ENCODE results near the gene TXNDC16. TPM values are rescaled to one million over a fixed set of nuclear protein-coding genes. Genes with fewer than 3 reads are reported as not detected.
"Not testable (repeated sequence)": the region's sequence is repeated elsewhere in the genome, so short reads cannot be mapped to it uniquely, and the experiment has no call there.

TXNDC16 gene
- polyA plus RNA-seq, 3 donors from 2014 or later = 2.1 to 3.0 (median 2.2) TPM

DNA sequence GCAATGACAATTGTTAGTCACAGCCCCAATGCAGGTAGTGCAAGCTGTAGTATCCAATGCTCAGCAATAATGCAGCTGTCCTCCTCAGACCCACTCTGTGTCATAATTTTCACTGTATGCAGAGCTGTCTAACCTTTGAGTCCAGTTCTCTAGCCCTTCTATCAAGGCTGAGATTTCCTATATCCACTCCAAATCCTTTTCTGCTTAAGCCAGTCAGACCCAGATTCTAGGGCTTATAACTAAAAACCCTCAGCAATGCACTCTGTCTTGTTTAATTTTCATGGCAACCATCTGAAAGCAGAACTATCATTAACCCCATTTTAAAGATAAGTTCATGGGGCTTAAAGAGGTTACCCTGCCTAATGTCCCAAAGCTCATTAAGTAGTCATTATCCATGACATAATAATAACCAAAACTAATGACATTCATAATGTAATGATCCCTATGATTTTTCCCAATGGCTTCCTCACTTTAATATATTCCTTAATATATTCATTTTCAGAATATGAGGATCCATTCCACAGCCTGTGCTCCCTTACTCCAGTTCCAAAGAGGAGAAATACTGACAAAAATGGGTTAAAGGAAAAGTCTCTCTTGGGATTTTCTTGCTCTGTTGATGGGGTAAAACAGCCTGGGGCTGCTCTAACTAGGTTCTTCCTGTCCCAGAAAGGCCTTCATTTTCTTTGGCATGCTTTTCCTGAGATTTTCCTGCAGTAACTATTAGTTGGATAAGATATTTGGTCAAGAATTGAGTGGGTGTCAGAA, 29.5 kb downstream of the TXNDC16 start:
- no peak overlapping the region for H3K27ac Mint-ChIP-seq
- peaks cover 0 to 19% (median 4%) of the 10 kb centered on the region in 3 donors for H3K36me3 Mint-ChIP-seq
- H3K9me3 Mint-ChIP-seq = no peaks in the 10 kb centered on the region
- no peak overlapping the region for H3K4me3 Mint-ChIP-seq
- peaks cover 0 to 2% (median 1%) of the 10 kb centered on the region in 3 donors for H3K27me3 Mint-ChIP-seq (ENCODE audit: low read depth in 3 of 3)
- DNase-seq = no peak
- H3K4me1 Mint-ChIP-seq = no peaks in the 10 kb centered on the region

DNA sequence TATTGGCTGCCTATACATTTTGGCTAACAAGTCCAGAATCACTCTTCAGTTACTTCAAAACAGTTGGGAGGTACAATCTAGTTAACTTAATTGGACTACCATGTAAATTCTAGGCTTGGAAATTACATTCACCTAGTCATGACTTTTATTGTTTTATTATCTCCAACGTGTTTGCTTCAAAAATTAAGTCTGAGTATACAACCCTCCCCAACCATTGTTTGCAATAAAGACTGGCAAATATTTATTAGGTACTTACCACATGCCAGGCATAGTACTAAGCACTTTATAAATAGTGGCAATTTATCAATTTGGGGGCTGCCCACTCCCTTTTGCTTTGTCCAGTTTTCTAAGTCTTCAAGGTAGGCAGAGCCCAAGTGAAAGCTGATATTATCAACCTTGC, 30.3 kb downstream of the TXNDC16 start:
- Mint-ChIP-seq H3K4me3 (no peak overlapping the region), H3K27ac (no peak overlapping the region), H3K36me3 (peaks cover 0 to 16% (median 4%) of the 10 kb centered on the region in 3 donors), H3K9me3 (no peaks in the 10 kb centered on the region), H3K27me3 (ENCODE audit: low read depth in 3 of 3) (peaks cover 0 to 2% (median 1%) of the 10 kb centered on the region in 3 donors), H3K4me1 (no peaks in the 10 kb centered on the region)
- DNase-seq = no peak

DNA sequence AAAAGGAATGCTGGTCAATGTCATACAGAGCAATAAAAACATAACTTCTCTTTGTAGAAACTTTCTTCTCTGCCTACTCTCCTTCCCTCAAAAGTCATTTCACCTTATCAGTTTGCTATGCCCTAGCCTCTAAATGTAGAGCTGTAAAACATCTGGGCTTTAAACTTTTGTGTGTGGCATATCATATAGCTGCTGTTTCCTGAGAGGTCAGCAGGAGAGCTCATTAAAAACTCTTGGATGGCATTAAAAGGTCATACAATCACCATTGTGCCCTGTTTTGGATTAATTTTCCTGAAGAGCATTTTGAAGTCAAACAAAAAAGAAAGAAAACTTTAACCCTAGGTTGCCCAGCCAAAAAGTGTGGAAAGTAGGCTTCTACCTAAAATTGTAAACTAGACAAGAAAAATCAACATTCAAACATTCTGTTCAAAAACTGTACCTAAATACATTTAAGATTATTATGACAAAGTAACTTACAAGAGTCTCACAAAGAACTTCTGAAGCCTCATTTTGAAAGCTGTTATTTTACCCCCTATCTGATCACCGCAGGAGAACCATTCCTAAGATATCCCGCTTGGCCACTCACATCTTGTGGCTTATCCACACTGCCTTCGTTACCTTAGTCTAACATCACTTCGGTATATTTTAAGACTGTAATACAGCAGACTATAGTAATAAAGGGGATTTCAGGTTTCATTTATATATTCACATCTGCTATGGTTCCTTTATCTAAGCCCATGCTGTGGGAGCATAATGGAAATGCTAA, 38.1 kb downstream of the TXNDC16 start:
- H3K27ac Mint-ChIP-seq = no peak overlapping the region
- H3K4me1 Mint-ChIP-seq = no peaks in the 10 kb centered on the region
- H3K27me3 Mint-ChIP-seq (ENCODE audit: low read depth in 3 of 3) = no peaks in the 10 kb centered on the region
- no peaks in the 10 kb centered on the region for H3K9me3 Mint-ChIP-seq
- H3K36me3 Mint-ChIP-seq = peaks cover 0 to 5% (median 3%) of the 10 kb centered on the region in 3 donors
- DNase-seq = no peak
- H3K4me3 Mint-ChIP-seq = no peak overlapping the region

DNA sequence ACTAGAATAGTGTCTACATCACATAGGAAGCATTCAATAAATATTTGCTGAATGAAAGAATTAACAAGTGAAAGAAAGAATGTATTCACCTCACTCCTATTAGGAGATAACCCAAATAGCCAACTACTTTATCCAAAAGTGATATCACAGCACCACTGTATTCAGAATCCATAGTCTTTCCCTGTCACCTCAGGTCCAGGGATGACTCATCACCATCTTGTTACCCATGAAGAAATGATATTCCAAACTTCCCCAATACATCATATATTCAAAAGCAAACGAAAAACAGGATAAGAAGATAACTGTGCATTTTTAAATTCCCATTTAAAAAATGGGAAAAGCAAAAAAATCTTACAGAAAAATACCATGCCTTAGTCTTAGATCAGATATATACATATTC, 39.1 kb downstream of the TXNDC16 start:
- Mint-ChIP-seq H3K27ac (no peak overlapping the region), H3K27me3 (ENCODE audit: low read depth in 3 of 3) (no peaks in the 10 kb centered on the region), H3K9me3 (no peaks in the 10 kb centered on the region), H3K4me1 (no peaks in the 10 kb centered on the region), H3K4me3 (no peak overlapping the region), H3K36me3 (peaks cover 2 to 14% (median 3%) of the 10 kb centered on the region in 3 donors)
- DNase-seq = no peak

DNA sequence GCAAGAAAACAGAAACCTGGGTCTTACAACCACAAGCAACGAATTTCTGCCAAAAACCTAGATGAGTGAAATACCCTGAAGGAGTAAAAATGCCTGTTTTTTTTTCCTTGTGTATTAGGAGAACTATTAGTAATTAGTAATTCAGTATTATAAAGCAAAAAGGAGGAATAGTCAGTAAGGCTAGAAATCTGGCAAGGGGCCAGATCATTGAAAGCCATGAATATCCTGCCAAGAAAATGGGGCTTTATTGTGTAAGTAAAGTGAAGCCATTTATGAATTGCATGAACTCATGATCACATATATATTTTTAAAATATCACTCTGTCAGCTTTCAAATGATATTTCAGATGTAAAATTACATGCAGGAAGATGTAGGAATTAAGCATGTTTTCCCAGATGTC, 57.9 kb downstream of the TXNDC16 start:
- Mint-ChIP-seq H3K36me3 (peaks cover 30 to 53% (median 47%) of the 10 kb centered on the region in 3 donors), H3K9me3 (peaks cover 10 to 15% (median 11%) of the 10 kb centered on the region in 6 donors), H3K4me3 (no peak overlapping the region), H3K4me1 (no peaks in the 10 kb centered on the region), H3K27me3 (ENCODE audit: low read depth in 3 of 3) (no peaks in the 10 kb centered on the region), H3K27ac (no peak overlapping the region)
- DNase-seq = no peak

DNA sequence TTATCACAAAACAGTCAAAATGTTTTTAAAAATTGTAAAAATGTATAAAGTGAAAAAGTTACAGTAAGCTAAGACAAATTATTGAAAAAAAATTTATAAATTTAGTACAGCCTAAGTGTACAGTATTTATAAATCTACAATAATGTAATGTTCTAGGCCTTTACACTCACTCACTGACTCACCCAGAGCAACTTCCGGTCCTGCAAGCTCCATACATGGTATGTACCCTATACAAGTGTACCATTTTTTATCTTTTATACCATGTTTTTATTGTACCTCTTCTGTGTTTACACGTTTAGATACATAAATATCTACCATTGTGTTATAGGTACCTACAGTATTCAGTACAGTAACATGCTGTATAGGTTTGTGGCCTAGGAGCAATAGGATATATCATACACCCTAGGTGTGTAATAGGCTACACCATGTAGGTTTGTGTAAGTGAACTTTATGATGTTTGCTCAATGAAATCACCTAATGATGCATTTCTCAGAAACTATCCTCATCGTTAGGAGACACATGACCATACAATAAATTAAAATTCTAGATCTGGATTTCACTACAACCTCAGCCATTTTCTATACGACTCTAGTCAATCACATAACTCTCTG, 66.8 kb downstream of the TXNDC16 start:
- Mint-ChIP-seq H3K27me3 (ENCODE audit: low read depth in 3 of 3) (peaks cover 0 to 2% (median 0%) of the 10 kb centered on the region in 3 donors), H3K36me3 (peaks cover 14 to 33% (median 19%) of the 10 kb centered on the region in 3 donors), H3K4me1 (peaks cover 0 to 7% of the 10 kb centered on the region in 2 donors), H3K27ac (no peak overlapping the region), H3K9me3 (no peaks in the 10 kb centered on the region), H3K4me3 (no peak overlapping the region)
- DNase-seq = no peak

DNA sequence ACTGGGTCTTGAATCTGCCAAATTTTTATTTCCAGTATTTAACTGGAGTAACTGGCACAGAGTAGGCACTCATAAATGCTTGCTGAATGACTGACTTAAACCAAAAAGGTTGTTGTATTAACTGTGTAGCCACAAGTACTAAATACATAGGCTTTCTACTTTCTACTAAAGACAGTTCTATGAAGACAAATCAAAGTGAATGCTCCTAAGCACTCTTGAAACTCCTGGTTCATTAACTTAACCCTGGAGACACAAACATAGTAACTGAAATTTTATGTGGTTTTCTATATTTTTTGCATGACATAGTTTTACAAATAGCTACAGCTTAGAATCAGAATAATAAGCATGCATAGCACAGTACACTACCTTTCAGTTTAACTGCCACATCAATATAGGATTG, 70.4 kb downstream of the TXNDC16 start:
- peaks cover 22 to 46% (median 30%) of the 10 kb centered on the region in 3 donors for H3K36me3 Mint-ChIP-seq
- H3K9me3 Mint-ChIP-seq = no peaks in the 10 kb centered on the region
- no peak for DNase-seq
- no peak overlapping the region for H3K27ac Mint-ChIP-seq
- no peak overlapping the region for H3K4me3 Mint-ChIP-seq
- H3K4me1 Mint-ChIP-seq = peaks cover 5 to 12% of the 10 kb centered on the region in 2 donors
- H3K27me3 Mint-ChIP-seq (ENCODE audit: low read depth in 3 of 3) = peaks cover 0 to 2% (median 0%) of the 10 kb centered on the region in 3 donors

DNA sequence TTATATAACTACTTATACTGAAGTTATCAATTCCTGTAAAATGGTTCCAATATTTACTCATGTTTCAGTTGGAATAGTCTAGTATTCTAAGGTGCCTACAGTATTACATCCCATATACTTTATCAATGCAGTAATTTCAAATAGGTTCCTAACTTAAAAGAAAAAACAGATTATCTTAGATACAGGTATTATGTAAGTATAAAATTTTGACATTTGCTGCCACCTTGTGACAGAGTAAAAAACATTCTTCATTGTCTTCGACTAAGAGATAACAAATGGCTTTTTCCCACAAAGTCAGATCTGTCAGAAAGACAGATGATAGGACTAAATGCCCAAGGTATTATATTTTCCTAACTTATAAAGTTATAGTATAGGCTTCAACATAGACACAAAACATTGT, 78.7 kb downstream of the TXNDC16 start:
- Mint-ChIP-seq H3K36me3 (peaks cover 13 to 27% (median 20%) of the 10 kb centered on the region in 3 donors), H3K4me1 (peaks cover 8 to 17% of the 10 kb centered on the region in 2 donors), H3K9me3 (peaks cover 0 to 3% (median 0%) of the 10 kb centered on the region in 6 donors), H3K27ac (no peak overlapping the region), H3K27me3 (ENCODE audit: low read depth in 3 of 3) (no peaks in the 10 kb centered on the region), H3K4me3 (no peak overlapping the region)
- peak; percentile 26 to 41 (median 40) for DNase-seq

DNA sequence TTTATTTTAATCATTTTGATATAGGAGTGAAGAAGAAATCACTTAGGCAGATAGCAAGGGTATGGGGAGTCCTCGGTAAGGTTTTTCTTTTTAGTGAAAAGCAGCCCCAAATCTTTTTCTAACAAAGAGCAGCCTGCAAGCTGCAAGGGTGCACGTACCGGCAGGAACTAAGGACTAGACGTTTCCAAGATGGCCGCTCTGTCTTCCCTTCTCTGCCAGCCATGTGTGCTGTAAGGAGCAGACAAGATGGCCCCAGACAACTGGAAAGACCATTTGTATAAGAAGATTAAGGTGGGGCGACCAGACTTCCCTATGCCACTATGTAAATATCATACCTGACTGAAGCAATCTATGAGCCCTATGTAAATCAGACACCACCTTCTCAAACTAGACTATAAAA, 79.6 kb downstream of the TXNDC16 start:
- H3K27ac Mint-ChIP-seq = peak overlapping the region in 1 of 6 donors; percentile 37

DNA sequence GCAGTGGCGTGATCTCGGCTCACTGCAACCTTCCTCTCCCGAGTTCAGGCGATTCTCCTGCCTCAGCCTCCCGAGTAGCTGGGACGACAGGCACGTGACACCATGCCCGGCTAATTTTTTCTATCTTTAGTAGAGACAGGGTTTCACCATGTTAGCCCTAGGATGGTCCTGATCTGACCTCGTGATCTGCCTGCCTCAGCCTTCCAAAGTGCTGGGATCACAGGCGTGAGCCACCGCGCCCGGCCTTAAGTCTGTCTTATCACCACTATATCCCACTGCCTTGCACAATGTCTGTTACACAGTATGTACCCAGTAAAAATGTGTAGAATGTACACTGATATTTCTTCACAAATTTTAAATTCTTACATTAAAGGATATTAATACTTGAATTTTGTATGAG, 80.1 kb downstream of the TXNDC16 start:
- H3K27me3 Mint-ChIP-seq (ENCODE audit: low read depth in 3 of 3); DNase-seq; H3K4me3 Mint-ChIP-seq; H3K9me3 Mint-ChIP-seq; H3K27ac Mint-ChIP-seq; H3K4me1 Mint-ChIP-seq: not testable (repeated sequence)
- peaks cover 13 to 20% (median 13%) of the 10 kb centered on the region in 3 donors for H3K36me3 Mint-ChIP-seq

More for the DNA sequence above, 79.6 kb downstream of the TXNDC16 start:
- DNase-seq = no peak
- Mint-ChIP-seq H3K9me3 (peaks cover 0 to 3% (median 0%) of the 10 kb centered on the region in 6 donors), H3K36me3 (peaks cover 13 to 20% (median 13%) of the 10 kb centered on the region in 3 donors), H3K4me3 (no peak overlapping the region), H3K27me3 (ENCODE audit: low read depth in 3 of 3) (no peaks in the 10 kb centered on the region), H3K4me1 (peaks cover 3 to 9% of the 10 kb centered on the region in 2 donors)

DNA sequence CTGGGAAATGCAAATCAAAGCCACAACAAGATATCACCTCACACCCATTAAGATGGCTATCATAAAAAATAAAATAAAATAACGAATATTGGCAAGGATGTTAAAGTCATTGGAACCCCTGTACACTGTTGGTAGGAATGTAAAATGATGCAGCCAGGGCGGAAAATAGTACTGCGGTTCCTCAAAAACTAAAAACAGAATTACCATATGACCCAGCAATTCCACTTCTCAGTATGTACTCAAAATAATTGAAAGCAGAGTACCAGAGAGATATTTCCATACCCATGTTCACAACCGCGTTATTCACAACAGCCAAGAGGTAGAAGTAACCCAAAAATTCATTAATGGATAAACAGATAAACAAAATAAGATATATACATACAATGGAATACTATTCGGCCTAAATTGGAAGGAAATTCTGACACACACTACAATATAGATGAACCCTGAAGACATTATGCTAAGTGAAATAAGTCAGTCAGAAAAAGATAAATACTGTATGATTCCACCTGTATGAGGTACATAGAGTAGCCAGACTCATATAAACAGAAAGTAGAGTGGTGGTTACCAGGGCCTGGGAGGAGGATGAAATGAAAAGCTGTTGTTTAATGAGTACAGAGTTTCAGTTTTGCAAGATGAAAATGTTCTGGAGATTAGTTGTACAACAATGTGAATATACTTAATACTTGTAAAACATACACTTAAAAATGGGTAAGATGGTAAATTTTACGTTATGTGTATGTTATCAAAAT, 84.6 kb downstream of the TXNDC16 start:
- peaks cover 7% of the 10 kb centered on the region in 3 donors for H3K36me3 Mint-ChIP-seq
- no peak overlapping the region for H3K4me3 Mint-ChIP-seq
- H3K9me3 Mint-ChIP-seq = no peaks in the 10 kb centered on the region
- peak overlapping the region in 1 of 6 donors; percentile 7 for H3K27ac Mint-ChIP-seq
- peaks cover 0 to 3% of the 10 kb centered on the region in 2 donors for H3K4me1 Mint-ChIP-seq
- no peak for DNase-seq
- peaks cover 0 to 3% (median 0%) of the 10 kb centered on the region in 3 donors for H3K27me3 Mint-ChIP-seq (ENCODE audit: low read depth in 3 of 3)

DNA sequence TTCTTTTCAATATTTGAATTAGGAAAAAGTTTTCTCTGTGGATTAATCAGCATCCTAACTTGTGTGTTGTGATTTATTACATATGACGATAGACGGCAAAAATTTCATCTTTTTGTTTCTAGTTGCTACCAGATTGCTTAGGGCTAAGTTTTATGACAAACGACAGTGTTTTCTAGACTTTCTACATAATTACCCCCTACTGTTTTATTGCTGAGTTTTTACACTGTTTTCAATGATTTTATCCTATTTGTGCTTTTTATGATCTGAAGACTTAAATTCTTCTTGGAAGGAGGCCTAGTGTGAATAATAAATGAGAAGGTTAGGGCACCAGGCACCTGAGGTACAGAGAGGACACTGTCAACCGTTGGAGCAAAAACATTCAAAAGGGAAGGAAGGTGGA, 88.1 kb downstream of the TXNDC16 start:
- peaks cover 0 to 5% (median under 1%) of the 10 kb centered on the region in 6 donors for H3K9me3 Mint-ChIP-seq
- H3K4me1 Mint-ChIP-seq = peaks cover 0 to 3% of the 10 kb centered on the region in 2 donors
- peaks cover 14 to 25% (median 24%) of the 10 kb centered on the region in 3 donors for H3K36me3 Mint-ChIP-seq
- peaks cover 0 to 3% (median 0%) of the 10 kb centered on the region in 3 donors for H3K27me3 Mint-ChIP-seq (ENCODE audit: low read depth in 3 of 3)
- H3K27ac Mint-ChIP-seq = no peak overlapping the region
- no peak overlapping the region for H3K4me3 Mint-ChIP-seq
- no peak for DNase-seq

DNA sequence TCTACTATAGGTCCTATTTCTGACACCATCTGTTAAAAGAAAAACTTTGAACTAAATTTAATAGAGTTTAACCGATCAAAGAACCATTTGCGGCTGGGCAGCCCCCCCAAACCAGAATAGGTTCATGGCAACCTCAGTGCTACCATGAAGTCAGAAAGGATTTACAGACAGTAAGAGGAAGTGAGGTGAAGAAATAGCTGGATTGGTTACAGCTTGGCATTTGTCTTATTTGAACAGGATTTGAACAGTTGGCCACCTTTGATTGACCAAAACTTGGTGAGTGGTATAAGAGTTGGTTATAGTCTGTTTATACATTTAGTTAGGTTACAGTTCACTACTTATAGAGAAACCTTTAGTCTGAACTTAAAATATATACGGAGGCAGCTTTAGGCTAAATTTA, 88.9 kb downstream of the TXNDC16 start:
- H3K4me1 Mint-ChIP-seq = peaks cover 0 to 3% of the 10 kb centered on the region in 2 donors
- H3K4me3 Mint-ChIP-seq = no peak overlapping the region
- peaks cover 0 to 3% (median 0%) of the 10 kb centered on the region in 3 donors for H3K27me3 Mint-ChIP-seq (ENCODE audit: low read depth in 3 of 3)
- no peak for DNase-seq
- H3K27ac Mint-ChIP-seq = peak overlapping the region in 1 of 6 donors; percentile 30
- H3K36me3 Mint-ChIP-seq = peaks cover 14 to 26% (median 25%) of the 10 kb centered on the region in 3 donors
- peaks cover 0 to 5% (median under 1%) of the 10 kb centered on the region in 6 donors for H3K9me3 Mint-ChIP-seq
